Measurements from ENCODE around the gene CHTF18.
A peak's percentile ranks its signal among the peaks of the same experiment; 100 is the strongest.
"Not testable (repeated sequence)": the region's sequence is repeated elsewhere in the genome, so short reads cannot be mapped to it uniquely, and the experiment has no call there.

Gene CHTF18

GRCh38 chr16:813916-814412 lies 25.5 kb downstream of the CHTF18 start:
- no peak for DNase-seq

- DNase-seq, result no peak
Measured at GRCh38 chr16:814974-815373, 26.6 kb downstream of the CHTF18 start.

DNA sequence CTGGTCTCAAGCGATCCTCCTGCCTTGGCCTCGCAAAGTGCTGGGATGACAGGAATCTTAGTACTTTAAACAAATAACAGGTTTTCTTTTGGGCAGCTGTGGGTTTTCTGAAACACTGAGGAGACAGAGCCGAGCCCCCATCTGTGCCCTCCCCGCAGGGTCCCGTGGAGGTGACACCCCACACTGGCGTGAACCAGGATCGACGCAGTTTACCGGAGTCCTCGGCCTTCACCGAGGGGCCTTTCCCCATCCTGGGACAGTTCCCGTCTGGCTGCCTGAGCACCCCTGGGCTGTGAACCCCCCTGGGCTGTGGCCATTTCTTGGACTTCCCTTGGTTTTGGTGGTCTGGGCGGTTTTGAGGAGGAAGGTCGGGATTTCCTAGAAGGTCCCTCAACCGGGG lies 27.4 kb downstream of the CHTF18 start:
- no peak for DNase-seq

- DNase-seq, result no peak
Measured at GRCh38 chr16:817001-817906, 28.8 kb downstream of the CHTF18 start.

GRCh38 chr16:818132-818531 lies 29.7 kb downstream of the CHTF18 start:
- DNase-seq, result no peak

DNA sequence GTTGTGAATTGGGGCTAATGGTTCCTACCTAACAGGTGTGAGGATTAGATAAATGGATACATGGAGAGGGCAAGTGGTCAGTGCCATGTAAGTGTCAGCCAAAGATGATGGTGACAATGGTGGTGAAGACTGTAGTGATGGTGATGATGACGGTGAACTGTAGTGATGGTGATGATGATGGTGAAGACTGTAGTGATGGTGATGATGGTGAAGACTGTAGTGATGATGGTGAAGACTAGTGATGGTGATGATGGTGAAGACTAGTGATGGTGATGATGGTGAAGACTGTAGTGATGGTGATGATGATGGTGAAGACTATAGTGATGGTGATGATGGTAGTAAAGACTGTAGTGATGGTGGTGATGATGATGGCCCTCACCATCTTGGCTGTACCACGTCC lies 30.2 kb downstream of the CHTF18 start:
- DNase-seq, result no peak

DNA sequence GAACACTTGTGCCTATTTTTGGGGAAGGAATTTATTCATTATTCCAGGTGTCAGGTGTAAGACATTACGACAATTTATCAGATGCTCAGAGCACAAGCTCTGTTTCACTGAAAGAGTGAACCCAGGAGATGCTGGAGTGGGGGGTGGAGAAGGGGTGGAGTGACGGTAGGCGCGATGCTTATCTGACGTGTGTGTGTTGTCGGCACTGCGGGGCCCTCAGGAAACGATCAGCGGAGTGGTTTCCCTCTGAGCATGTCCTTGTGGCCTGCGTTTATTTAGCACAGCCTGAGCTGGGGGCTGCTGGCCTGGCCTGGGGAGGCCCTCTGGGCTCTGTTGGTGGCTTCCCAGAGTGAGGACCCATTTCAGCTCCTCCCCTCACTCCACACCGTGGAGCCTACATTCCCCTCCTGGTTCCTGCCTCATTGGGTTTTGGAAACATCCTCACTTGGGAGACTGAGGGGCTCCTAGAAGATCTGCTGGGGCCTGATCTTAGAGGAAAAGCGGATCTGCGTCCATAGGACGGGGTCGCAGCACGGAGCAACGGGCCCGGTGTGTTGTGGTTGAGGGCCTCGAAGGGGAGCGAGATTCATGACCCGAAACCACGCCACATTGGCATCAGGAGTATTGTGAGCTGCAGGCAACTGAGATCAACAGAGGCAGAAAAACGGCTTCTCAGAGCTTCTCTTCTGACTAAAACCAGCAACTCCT lies 31.1 kb downstream of the CHTF18 start:
- peak; percentile 41 for DNase-seq

GRCh38 chr16:820044-820408 lies 31.6 kb downstream of the CHTF18 start:
- DNase-seq, result not testable (repeated sequence)

- DNase-seq, result no peak
Measured at GRCh38 chr16:820748-821147, 32.3 kb downstream of the CHTF18 start.

GRCh38 chr16:821751-822150 lies 33.3 kb downstream of the CHTF18 start:
- DNase-seq, result no peak

DNA sequence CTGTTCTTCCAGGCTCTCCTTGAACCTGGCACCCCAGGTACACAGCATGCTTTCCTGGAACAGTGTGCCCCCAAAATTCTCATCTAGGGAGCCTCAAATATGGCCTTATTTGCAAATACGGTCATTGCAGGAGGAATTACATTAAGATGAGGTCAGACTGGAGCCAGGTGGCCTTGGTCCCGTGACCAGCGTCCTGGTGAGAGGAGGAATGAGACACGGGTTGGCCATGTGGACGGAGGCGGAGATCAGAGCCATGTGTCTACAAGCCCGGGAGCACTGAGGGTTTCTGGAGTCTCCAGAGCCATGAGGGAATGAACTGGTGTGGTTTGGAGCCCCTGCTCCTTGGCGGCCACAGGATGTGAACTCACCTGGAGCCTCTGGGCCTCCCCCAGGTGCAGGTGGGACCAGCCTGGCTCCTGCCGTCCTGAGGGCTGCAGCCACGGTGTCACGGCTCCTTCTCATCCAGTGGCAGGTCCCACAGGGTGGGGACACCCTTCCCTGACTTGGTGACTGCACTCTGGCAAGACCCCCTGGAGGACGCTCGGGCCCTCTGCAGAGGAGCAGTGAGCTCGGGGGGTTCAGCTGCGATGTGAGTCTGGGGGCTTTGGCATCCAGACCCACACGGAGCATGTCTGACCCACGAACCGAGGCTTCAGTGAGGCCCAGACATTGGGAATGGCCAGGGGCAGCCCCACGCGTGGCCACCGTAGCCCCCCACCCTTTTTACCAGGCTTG lies 33.9 kb downstream of the CHTF18 start:
- DNase-seq, result no peak

GRCh38 chr16:822909-823297 lies 34.5 kb downstream of the CHTF18 start:
- DNase-seq, result no peak

- no peak for DNase-seq
Measured at GRCh38 chr16:824194-824593, 35.8 kb downstream of the CHTF18 start.

GRCh38 chr16:824601-825000 lies 36.2 kb downstream of the CHTF18 start:
- no peak for DNase-seq

DNA sequence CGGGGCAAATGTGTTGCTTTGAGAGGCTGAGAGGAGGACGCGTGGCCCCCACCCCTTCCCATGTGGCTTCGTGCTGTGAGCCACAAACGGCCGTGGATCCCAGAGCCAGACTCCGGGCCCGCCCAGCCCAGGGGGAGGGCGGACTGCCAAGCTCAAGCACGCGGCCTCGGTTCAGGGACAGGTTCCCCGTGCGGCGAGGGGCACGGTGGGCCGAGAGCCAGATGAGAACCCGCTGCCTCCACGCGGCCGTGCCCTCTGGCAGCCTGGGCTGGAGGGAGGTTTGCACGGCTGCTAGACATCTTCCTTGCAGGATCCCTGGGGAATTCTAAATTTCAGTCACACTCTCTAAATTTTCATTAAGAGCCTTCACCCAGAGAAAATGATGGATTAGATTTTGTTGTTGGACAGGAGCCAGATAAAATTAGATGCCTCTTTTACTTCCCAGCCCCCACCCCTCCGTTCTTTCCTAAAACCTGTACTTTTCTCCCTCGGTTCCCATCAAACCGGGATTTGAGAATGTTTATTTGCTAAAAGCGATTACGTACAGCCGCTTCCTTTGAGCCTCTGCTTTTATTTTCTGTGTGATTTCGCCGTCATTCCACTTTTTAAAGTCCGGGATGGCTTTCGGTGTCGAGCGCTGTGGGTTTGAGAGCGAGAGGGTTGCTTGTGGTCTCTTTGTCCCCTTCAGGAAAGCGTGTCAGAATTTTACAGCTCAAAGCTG lies 37.1 kb downstream of the CHTF18 start:
- no peak for DNase-seq

- DNase-seq, result no peak
Measured at GRCh38 chr16:827513-827912, 39.1 kb downstream of the CHTF18 start.

GRCh38 chr16:828891-829290 lies 40.5 kb downstream of the CHTF18 start:
- DNase-seq, result no peak

DNA sequence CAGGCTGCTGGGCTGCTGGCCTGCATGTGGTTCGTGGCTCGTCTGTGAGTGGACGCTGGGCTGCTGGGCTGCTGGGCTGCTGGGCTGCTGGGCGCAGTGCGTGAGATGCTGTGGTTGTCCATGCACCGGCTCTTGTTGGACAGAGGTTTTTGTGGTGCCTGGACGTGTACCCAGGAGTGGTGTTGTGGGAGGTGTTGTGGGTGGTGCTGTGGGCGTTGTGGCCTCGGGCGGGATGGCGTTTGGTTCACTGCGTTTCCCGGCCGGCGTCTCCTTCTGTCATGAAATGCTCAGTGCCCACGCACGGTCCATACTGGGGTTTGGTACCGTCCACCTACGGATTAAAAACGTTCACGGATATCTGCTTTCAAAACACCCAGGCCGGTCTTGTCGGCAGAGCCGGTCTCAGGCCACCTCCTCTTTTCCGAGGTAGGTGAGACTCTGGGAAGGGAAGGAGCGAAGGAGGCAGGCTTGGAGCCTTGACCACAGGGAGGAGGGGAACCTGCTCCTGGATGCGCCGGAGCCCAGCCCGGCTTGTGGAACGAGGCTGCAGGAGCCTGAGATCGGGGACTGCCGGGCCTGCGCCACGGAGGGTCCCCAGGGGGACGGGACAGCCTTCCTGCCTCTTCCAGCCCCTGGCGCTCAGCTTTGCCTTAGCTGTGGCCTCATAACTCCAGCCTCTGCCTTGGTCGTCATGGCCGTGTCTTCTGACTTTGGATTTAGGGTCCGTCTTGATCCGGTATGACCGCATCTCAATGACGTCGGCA lies 41.9 kb downstream of the CHTF18 start:
- no peak for DNase-seq

GRCh38 chr16:830871-831570 lies 42.6 kb downstream of the CHTF18 start:
- DNase-seq, result no peak

- no peak for DNase-seq
Measured at GRCh38 chr16:831571-832413, 43.4 kb downstream of the CHTF18 start.

Data from activated CD4-positive, alpha-beta T cell treated with anti-CD3 and anti-CD28 coated beads for 48 hours (primary cell).